HG02852 (cell line): ENCODE data around the gene PNMA8C.
"Not testable (repeated sequence)": the region's sequence is repeated elsewhere in the genome, so short reads cannot be mapped to it uniquely, and the experiment has no call there.

Source experiments
- ATAC-seq: cut with Tn5 transposase; IDR thresholded peaks from one replicate; pipeline ENCODE4 v1.9.1; 2021; ENCODE audit warnings: mild to moderate bottlenecking, moderate library complexity; ENCODE audit not compliant: unreplicated experiment

PNMA8C gene

DNA sequence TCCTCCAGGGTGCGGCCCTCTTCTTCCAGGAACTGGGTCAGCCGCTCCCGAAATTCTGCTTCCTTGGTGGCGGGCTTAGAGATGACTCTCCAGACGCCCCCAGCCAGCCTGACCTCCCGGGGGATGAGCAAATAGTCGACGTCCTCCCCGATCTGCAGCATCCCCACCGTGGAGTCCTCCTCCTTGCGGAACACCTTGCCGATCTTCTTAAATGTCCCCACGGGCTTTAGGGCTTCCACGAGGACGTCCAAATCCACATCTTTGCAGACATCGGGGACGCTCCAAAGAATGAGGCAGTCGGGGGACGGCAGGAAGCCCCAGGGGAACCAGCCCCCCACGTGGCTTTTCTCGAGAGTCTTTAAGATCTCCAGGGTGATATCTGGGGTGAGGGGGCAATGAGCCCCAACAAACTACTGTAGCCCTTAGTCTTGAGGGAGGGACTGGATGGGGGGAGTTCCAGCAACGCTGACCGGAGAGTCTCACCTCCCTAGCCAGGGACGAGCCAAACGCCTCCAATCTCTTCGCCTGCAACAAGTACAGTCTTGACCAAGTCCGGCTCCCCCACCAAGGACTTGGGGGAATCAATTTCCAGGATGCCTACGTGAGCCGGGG, 16.0 kb downstream of the PNMA8C start:
- no peak for ATAC-seq

GRCh38 chr19:46411925-46412649, 16.6 kb downstream of the PNMA8C start:
- no peak for ATAC-seq

DNA sequence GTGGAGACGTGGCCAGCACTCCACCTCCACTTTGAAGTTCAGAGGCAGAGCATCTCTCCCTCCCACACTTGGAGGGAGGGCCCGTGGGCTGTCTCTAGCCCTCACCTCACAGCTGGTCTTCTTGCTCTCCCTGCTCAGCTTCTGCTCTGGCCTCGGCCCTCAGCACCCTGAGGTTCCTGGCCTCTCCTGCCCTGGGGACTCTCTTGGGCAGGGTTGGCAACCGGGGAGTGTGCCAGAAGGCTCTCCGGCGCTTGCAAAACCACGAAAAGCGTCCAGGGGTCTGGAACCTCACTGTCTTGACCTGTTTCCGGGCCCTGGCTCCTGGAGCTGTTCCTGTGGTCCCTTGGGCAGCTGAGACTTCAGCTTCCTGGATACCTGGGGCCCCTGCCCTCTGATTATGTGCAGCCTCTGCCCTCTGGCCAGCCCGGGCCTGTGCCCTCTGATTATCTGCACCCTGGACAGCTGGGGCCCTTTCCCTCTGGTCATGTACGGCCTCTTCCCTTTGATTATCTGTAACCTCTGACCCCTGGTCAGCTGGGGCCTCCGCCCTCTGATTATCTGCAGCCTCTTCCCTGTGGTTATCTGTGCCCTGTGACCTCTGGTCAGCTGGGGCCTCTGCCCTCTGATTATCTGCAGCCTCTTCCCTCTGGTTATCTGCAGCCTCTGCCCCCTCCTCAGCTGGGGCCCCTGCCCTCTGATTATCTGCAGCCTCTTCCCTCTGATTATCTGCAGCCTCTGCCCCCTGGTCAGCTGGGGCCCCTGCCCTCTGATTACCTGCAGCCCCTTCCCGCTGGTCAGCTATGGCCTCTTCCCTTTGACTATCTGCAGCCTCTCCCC, 17.4 kb downstream of the PNMA8C start:
- no peak for ATAC-seq

GRCh38 chr19:46410205-46411087, 18.3 kb downstream of the PNMA8C start:
- ATAC-seq: no peak

GRCh38 chr19:46409191-46409590, 19.5 kb downstream of the PNMA8C start:
- no peak for ATAC-seq

GRCh38 chr19:46408664-46409039, 20.1 kb downstream of the PNMA8C start:
- no peak for ATAC-seq

DNA sequence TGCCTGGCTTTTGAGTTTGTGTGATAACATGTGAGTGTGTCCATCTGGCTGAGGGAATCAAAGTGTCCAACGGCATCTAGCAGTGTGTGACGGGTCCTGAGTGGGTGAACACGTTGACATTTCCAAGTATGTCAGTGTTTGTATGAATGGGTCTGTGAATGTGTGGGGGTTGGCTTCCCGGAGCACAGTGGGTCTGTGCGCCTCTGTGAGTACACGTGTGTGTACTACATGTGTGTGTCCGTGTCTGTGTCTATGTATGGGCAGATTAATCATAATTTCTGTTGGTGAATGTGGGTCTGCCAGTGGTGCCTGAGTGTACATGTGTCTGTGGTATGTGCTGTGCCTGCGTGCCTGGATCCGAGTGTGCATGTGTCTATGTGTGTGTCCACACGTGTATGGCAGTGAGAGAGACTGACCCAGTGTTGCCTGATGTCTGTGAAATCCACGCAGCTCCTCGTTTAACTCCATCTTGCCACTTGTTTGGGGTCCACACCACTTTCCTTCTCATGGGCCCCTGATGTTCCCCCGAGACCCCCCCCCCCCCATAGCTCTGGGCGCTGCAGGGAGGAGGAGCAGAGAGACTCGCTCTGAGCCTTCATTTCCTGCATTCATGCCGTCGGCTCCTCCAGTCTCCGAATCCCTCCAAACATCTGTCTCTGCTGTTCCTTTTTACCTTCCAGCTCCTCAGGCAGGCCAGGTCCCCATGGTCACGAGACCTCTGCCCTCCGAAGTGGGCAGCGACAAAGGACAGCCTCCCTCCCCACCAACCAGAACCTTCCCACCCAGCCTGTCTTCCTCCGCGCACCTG, 20.7 kb downstream of the PNMA8C start:
- no peak for ATAC-seq

GRCh38 chr19:46406976-46407375, 21.8 kb downstream of the PNMA8C start:
- no peak for ATAC-seq

DNA sequence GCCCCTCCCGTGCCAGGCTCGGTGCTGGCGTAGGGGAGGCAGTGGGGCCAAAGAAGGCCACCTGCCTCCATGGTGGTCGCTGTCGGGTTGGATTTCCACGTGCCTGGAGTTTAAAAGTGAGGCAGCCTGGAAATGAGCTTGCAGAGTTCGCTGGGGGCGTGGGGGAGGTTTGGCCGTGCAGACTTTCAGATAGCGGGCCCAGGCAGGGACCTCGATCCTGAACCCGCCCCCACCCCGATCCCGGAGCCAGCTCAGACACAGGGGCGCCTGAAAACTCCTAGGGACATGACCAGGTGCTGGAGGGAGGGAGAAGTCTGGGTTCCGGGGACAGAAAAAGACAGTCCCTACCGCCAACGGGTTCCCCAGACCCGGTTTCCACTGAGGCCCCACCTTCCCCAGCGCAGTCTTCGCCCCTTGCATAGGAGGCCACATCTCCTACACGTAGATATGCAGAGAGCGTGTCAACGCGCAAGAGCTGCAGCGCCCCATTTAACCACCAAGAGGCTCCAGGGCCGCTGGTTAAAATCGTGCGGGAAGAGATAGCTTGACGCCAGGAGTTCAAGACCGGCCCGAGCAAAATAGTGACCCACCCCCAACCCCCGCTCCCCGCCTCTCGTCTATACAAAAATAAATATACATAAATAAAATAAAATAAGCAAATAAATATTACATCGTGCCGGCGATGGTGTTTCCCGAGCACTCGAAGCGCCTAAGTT, 23.8 kb downstream of the PNMA8C start:
- ATAC-seq: no peak

- ATAC-seq: no peak
These were observed 24.5 kb downstream of the PNMA8C start for GRCh38 chr19:46404055-46404752.

DNA sequence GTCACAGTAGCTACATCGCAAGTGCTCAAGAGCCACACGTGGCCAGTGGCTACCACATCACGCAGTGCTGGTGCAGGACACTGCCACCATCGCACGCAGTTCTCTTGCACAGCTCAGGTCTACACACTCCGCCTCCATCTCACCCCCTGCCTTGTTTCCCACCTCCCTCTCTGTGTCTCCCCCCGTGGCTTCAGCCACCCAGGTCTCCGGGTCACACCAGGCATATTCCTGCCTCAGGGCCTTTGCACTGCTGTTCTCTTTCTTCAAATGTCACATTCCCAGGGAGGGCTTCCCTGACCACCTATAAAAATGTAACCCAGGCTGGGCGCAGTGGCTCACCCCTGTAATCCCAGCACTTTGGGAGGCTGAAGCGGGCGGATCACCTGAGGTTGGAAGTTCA, 26.0 kb downstream of the PNMA8C start:
- ATAC-seq: no peak

DNA sequence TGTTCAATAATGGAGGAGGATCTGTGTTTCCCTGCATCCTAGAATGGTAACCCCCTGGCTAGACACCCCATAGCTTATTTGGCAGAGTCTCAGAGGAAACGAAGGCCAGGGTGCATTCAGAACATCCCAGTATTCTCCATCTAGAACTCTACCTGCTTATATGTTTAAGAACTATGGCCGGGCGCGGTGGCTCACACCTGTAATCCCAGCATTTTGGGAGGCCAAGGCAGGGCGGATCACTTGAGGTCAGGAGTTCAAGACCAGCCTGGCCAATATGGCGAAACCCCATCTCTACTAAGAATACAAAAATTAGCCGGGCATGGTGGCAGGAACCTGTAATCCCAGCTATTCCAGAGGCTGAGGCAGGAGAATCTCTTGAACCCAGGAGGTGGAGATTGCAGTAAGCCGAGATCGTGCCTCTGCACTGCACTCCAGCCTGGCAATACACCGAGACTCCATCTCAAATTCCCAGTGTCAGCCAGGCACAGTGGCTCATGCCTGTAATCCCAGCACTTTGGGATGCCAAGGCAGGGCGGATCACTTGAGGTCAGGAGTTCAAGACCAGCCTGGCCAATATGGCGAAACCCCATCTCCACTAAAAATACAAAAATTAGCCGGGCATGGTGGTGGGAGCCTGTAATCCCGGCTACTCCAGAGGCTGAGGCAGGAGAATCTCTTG, 30.8 kb downstream of the PNMA8C start:
- not testable (repeated sequence) for ATAC-seq

GRCh38 chr19:46394402-46394797, 34.3 kb downstream of the PNMA8C start:
- no peak for ATAC-seq

- ATAC-seq: no peak
These were observed 35.0 kb downstream of the PNMA8C start for GRCh38 chr19:46393456-46394401.

GRCh38 chr19:46392837-46393236, 35.9 kb downstream of the PNMA8C start:
- no peak for ATAC-seq

DNA sequence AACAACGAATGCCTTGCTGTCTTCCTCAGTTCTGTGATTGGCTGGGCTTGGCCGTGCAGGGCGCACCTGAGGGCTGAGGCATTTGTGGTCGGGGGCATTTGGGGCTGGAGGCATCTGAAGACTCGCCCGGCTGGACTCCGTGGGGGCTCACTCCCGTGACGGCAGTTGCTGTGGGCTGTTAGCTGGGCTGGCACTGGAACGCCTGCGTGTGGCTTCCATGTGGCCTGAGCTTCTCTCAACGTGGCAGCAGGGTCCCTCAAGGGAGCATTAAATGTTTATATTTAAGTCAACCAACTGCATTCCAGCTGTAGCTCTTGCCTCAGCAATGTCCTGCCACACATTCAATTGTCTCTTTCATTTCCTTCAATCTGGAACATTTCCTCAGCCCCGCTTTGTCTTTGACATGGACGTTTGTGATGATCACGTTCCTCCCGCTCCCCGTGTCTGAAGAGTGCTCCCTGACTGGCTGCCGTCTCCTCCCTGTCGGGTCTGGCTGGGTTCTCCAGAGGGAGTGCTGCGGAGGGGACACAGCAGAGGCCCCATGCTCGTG, 36.4 kb downstream of the PNMA8C start:
- no peak for ATAC-seq
